Measurements from ENCODE around the gene NFASC. TPM values are rescaled to one million over a fixed set of nuclear protein-coding genes. Genes with fewer than 3 reads are reported as not detected.

NFASC gene
- total and polyA plus RNA-seq, 2 experiments from 2014 or later = 46.3 to 54.7 TPM

DNA sequence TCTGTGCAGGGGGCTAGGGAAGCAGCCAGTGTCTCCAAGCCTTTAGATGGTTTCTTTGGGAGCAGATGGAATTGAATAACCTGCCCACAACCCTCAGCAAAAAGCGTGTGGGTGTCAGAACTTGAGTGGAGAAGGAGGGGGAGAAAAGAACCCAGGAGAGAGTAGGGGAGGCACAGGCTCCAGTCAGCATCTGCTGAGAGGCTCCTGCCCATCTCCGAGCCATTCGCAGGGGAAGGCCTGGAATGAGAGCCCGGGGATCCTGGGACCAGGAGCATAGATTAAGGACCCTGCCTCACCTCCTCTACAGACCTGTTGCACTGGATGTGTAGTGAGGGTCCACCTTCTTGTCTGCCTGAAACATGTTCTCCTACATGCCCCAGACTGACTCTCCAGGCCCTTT, 197.3 kb downstream of the NFASC start:
- Histone ChIP-seq H3K9ac (no peak overlapping the region), H3K27ac (no peak overlapping the region), H3K4me1 (ENCODE audit: insufficient read depth) (peaks cover 5% of the 10 kb centered on the region; the same call in 1 of the 2 replicates), H4K20me1 (ENCODE audit: insufficient read depth) (no peaks in the 10 kb centered on the region), H2AFZ (no peak overlapping the region), H3K9me3 (ENCODE audit: low read depth) (no peaks in the 10 kb centered on the region), H3K9me2 (ENCODE audit: insufficient read depth) (no peaks in the 10 kb centered on the region), H3K36me3 (ENCODE audit: low read depth) (no peaks in the 10 kb centered on the region), H3F3A (ENCODE audit: insufficient read depth) (no peaks in the 10 kb centered on the region), H3K79me2 (ENCODE audit: insufficient read depth) (no peaks in the 10 kb centered on the region), H3K4me3 (no peak overlapping the region), H3K4me2 (ENCODE audit: unreplicated experiment) (no peak overlapping the region), H3K27me3 (replicated peaks; ENCODE audit: insufficient read depth) (no peaks in the 10 kb centered on the region)
- no peak for TF ChIP-seq EZH2phosphoT487 (IDR thresholded peaks at IDR 0.05; ENCODE audit: insufficient read depth, low read depth)
- TF ChIP-seq EZH2 (IDR thresholded peaks at IDR 0.05; ENCODE audit: insufficient read depth, poor library complexity, severe bottlenecking) = no peak
- in situ Hi-C loops (cut with MboI) = no loop called here
- no peak for DNase-seq
- 64 to 66% methylated on average over 4 of the region's 4 CpGs for WGBS, 2 experiments (ENCODE audit: low coverage in 1 of 2, low lambda C conversion rate in 2 of 2, missing lambda C conversion rate in 2 of 2)

DNA sequence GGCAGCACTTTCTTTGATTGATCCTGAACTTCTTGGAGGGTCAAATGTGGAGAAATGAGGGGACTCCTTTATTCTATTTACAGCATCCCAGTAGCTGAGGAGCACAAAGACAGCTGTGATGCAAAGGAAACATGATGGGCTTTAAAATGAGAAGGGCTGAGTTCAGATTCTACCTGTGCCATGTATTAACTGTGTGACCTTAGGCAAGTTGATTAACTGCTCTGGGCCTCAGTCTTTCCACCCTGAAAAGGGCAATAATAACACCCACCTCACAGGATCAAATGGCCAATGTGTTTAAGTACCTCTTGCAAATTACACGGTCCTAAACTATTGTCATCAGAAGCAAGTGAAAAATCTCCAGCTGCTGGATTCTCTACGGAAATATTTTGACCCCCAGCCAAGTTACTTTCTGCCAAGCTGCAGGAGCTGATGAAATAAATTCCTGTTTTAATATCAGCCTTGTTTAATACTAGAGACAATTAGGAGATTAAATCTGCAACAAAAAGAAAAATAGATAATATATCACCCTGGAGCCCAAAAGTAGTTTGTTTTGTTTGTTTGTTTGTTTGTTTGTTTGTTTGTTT, 197.9 kb downstream of the NFASC start:
- Histone ChIP-seq H3F3A (ENCODE audit: insufficient read depth) (no peaks in the 10 kb centered on the region), H3K4me1 (ENCODE audit: insufficient read depth) (peaks cover 5% of the 10 kb centered on the region; the same call in 1 of the 2 replicates), H3K36me3 (ENCODE audit: low read depth) (no peaks in the 10 kb centered on the region), H3K27me3 (replicated peaks; ENCODE audit: insufficient read depth) (no peaks in the 10 kb centered on the region), H3K9me2 (ENCODE audit: insufficient read depth) (no peaks in the 10 kb centered on the region), H4K20me1 (ENCODE audit: insufficient read depth) (no peaks in the 10 kb centered on the region), H2AFZ (no peak overlapping the region), H3K9ac (no peak overlapping the region), H3K9me3 (ENCODE audit: low read depth) (no peaks in the 10 kb centered on the region), H3K4me3 (no peak overlapping the region), H3K79me2 (ENCODE audit: insufficient read depth) (no peaks in the 10 kb centered on the region), H3K4me2 (ENCODE audit: unreplicated experiment) (peak overlapping the region; percentile 24), H3K27ac (no peak overlapping the region)
- DNase-seq = peak; percentile 54
- TF ChIP-seq EZH2 (IDR thresholded peaks at IDR 0.05; ENCODE audit: insufficient read depth, poor library complexity, severe bottlenecking) = no peak
- no peak for TF ChIP-seq EZH2phosphoT487 (IDR thresholded peaks at IDR 0.05; ENCODE audit: insufficient read depth, low read depth)
- in situ Hi-C loops (cut with MboI) = no loop called here
- 8 to 9% methylated on average over 2 of the region's 2 CpGs for WGBS, 2 experiments (ENCODE audit: low coverage in 1 of 2, low lambda C conversion rate in 2 of 2, missing lambda C conversion rate in 2 of 2)

DNA sequence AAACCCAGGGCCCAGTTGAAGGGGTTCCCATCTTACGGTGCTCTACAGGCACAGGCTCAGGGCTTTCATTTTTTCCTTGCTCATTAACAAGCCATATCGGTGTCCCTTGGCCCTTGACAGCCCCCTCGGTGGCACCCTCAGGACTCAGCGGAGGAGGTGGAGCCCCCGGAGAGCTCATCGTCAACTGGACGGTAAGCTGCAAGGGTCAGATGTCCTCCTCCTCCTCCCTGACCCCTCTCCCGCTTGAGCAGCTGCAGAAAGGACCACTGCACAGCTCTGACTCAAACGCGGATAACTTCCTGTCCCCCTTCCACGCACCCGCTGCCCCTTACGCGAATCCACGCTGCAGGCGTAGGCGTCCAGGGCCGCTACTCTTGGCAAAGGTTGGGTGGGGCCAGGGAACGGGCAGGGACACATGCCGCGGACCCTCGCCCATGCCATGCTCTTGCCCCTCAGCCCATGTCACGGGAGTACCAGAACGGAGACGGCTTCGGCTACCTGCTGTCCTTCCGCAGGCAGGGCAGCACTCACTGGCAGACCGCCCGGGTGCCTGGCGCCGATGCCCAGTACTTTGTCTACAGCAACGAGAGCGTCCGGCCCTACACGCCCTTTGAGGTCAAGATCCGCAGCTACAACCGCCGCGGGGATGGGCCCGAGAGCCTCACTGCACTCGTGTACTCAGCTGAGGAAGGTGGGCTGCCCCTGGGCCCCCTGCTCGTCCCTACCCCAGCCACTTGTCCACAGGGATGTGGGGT, 198.9 kb downstream of the NFASC start:
- Histone ChIP-seq H3K27me3 (replicated peaks; ENCODE audit: insufficient read depth) (no peaks in the 10 kb centered on the region), H3F3A (ENCODE audit: insufficient read depth) (no peaks in the 10 kb centered on the region), H3K9me3 (ENCODE audit: low read depth) (no peaks in the 10 kb centered on the region), H3K4me1 (ENCODE audit: insufficient read depth) (peaks cover 5% of the 10 kb centered on the region; the same call in 1 of the 2 replicates), H2AFZ (no peak overlapping the region), H4K20me1 (ENCODE audit: insufficient read depth) (no peaks in the 10 kb centered on the region), H3K27ac (no peak overlapping the region), H3K9me2 (ENCODE audit: insufficient read depth) (no peaks in the 10 kb centered on the region), H3K9ac (no peak overlapping the region), H3K4me3 (no peak overlapping the region), H3K36me3 (ENCODE audit: low read depth) (no peaks in the 10 kb centered on the region), H3K4me2 (ENCODE audit: unreplicated experiment) (no peak overlapping the region), H3K79me2 (ENCODE audit: insufficient read depth) (no peaks in the 10 kb centered on the region)
- DNase-seq = no peak
- 86 to 90% methylated on average over 39 to 41 of the region's 42 CpGs for WGBS, 2 experiments (ENCODE audit: low coverage in 1 of 2, low lambda C conversion rate in 2 of 2, missing lambda C conversion rate in 2 of 2)
- in situ Hi-C loops (cut with MboI) = no loop called here
- no peak for TF ChIP-seq EZH2phosphoT487 (IDR thresholded peaks at IDR 0.05; ENCODE audit: insufficient read depth, low read depth)
- no peak for TF ChIP-seq EZH2 (IDR thresholded peaks at IDR 0.05; ENCODE audit: insufficient read depth, poor library complexity, severe bottlenecking)

DNA sequence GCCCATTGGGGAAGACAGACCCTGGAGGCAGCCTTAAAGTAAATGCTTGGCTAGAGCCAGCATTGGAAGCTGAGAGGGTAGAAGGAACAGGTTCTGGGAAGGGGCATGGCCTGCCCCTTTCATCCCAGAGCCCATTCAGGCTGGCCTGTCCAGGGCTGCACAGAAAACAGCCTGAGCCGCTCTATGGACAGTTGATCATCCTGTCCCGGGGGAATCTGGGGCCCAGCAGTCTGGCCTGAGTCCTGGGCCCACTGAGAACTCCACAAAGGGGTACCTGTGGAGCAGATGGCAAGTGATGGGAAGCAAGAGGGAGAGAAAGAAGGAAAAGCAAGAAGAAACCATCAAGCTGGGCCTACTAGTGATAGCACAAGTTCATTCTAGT, 200.4 kb downstream of the NFASC start:
- TF ChIP-seq EZH2 (IDR thresholded peaks at IDR 0.05; ENCODE audit: insufficient read depth, poor library complexity, severe bottlenecking) = no peak
- no peak for TF ChIP-seq EZH2phosphoT487 (IDR thresholded peaks at IDR 0.05; ENCODE audit: insufficient read depth, low read depth)
- 69 to 75% methylated on average over 2 of the region's 2 CpGs for WGBS, 2 experiments (ENCODE audit: low coverage in 1 of 2, low lambda C conversion rate in 2 of 2, missing lambda C conversion rate in 2 of 2)
- Histone ChIP-seq H3K9me2 (ENCODE audit: insufficient read depth) (no peaks in the 10 kb centered on the region), H3K4me1 (ENCODE audit: insufficient read depth) (peaks cover 5% of the 10 kb centered on the region; the same call in 1 of the 2 replicates), H3K9me3 (ENCODE audit: low read depth) (no peaks in the 10 kb centered on the region), H3K27ac (no peak overlapping the region), H3K79me2 (ENCODE audit: insufficient read depth) (no peaks in the 10 kb centered on the region), H3K9ac (no peak overlapping the region), H3F3A (ENCODE audit: insufficient read depth) (no peaks in the 10 kb centered on the region), H3K27me3 (replicated peaks; ENCODE audit: insufficient read depth) (no peaks in the 10 kb centered on the region), H4K20me1 (ENCODE audit: insufficient read depth) (no peaks in the 10 kb centered on the region), H3K36me3 (ENCODE audit: low read depth) (no peaks in the 10 kb centered on the region), H2AFZ (no peak overlapping the region), H3K4me2 (ENCODE audit: unreplicated experiment) (no peak overlapping the region), H3K4me3 (no peak overlapping the region)
- in situ Hi-C loops (cut with MboI) = no loop called here
- no peak for DNase-seq

All from GM23248 (cell line).